Ovary (tissue), 3 donors: ENCODE results near the gene NUDT16L1.
"Not testable (repeated sequence)": the region's sequence is repeated elsewhere in the genome, so short reads cannot be mapped to it uniquely, and the experiment has no call there.

Experiments
- POLR2A ChIP-seq: fragments of 450-650 bp; IDR thresholded peaks from one replicate; pipeline ENCODE4 v1.6.1; 2017; ENCODE audit warnings: antibody characterized with exemption, mild to moderate bottlenecking, moderate library complexity
- TF ChIP-seq, protein P1 (sequence below), 3 donors: fragments of 450-650 bp in 2 of 3; fragments of 200-600 bp in 1 of 3; IDR thresholded peaks; one replicate each; pipeline versions ENCODE4 v1.5.1 to v1.8.0; 2016 to 2022; ENCODE audit warnings: antibody characterized with exemption in 3 of 3, mild to moderate bottlenecking in 1 of 3
- donor health status: DM: no; HTN: no; CAD: no.

GRCh38 chr16:4738370-4738769, 45.0 kb downstream of the NUDT16L1 start:
- TF ChIP-seq, protein P1, sequence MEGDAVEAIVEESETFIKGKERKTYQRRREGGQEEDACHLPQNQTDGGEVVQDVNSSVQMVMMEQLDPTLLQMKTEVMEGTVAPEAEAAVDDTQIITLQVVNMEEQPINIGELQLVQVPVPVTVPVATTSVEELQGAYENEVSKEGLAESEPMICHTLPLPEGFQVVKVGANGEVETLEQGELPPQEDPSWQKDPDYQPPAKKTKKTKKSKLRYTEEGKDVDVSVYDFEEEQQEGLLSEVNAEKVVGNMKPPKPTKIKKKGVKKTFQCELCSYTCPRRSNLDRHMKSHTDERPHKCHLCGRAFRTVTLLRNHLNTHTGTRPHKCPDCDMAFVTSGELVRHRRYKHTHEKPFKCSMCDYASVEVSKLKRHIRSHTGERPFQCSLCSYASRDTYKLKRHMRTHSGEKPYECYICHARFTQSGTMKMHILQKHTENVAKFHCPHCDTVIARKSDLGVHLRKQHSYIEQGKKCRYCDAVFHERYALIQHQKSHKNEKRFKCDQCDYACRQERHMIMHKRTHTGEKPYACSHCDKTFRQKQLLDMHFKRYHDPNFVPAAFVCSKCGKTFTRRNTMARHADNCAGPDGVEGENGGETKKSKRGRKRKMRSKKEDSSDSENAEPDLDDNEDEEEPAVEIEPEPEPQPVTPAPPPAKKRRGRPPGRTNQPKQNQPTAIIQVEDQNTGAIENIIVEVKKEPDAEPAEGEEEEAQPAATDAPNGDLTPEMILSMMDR (IDR thresholded peaks at IDR 0.05): not testable (repeated sequence)
- not testable (repeated sequence) for TF ChIP-seq POLR2A
